ENCODE measurements around the gene TCP10L.

GRCh38 chr21:32603131-32603530 is 17.8 kb upstream of the TCP10L start:
- TF ChIP-seq CTCF (IDR thresholded peaks at IDR 0.05; ENCODE audit: insufficient read depth, low read depth, low read length): no peak
- TF ChIP-seq EZH2 (IDR thresholded peaks at IDR 0.05; ENCODE audit: insufficient read depth, low read length): no peak
